Neural crest cell (in vitro differentiated cells): ENCODE measurements around the gene GPR65. TPM values are rescaled to one million over a fixed set of nuclear protein-coding genes. Genes with fewer than 3 reads are reported as not detected.

Experiments
- DNase-seq: peaks from one replicate; pipeline ENCODE4 v3.0.0; 2021; ENCODE audit warnings: low read depth, mixed read lengths, low spot score
- H3K27ac Mint-ChIP-seq: one replicate; pipeline ENCODE4 v1.8.0; 2021; ENCODE audit warnings: mild to moderate bottlenecking, mixed read lengths; ENCODE audit not compliant: unreplicated experiment
- H3K27me3 Mint-ChIP-seq: 2 replicates; pipeline ENCODE4 v1.8.0; 2021; ENCODE audit warnings: low read depth, mild to moderate bottlenecking, mixed read lengths
- H3K36me3 Mint-ChIP-seq: 2 replicates; pipeline ENCODE4 v1.8.0; 2021; ENCODE audit warnings: low read depth, mild to moderate bottlenecking, mixed read lengths
- H3K4me1 Mint-ChIP-seq: 2 replicates; pipeline ENCODE4 v1.8.0; 2021; ENCODE audit warnings: mixed read lengths
- H3K4me3 Mint-ChIP-seq: one replicate; pipeline ENCODE4 v1.8.0; 2021; ENCODE audit warnings: mild to moderate bottlenecking, mixed read lengths
- H3K9me3 Mint-ChIP-seq: 2 replicates; pipeline ENCODE4 v1.8.0; 2021; ENCODE audit warnings: mixed read lengths
- total RNA-seq: library from RNA; stranded (reverse); gene quantifications from 2 replicates; pipeline ENCODE4 v1.2.1, GENCODE V29; 2021
- TF ChIP-seq, protein P1 (sequence below): fragments of 200-600 bp; sonication (generic); conservative IDR thresholded peaks from 2 replicates; pipeline ENCODE4 v1.5.0; 2021; ENCODE audit warnings: antibody characterized with exemption, mild to moderate bottlenecking

The GPR65 gene
- total RNA-seq, 1 donor from 2014 or later: not detected

DNA sequence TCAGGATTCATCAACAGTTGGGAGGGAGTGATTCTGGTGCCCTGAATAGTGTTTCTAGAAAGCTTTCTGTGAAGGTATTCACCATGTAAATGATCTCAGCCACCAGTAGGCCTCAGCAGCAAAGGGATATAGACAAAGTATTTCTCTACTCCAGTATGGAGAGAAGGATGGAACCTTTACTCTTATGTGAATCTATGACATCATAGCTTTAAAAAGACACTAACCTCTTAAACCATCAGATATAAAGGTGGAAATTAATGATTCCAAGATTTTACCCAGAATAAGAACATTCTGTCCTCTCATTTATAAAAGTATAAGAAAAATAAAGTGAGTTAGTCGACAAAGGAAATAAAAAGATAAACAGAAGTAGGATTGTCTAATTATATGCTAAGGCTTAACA, 4.6 kb downstream of the GPR65 start:
- H3K4me1 Mint-ChIP-seq: peaks cover 5% of the 10 kb centered on the region
- TF ChIP-seq, protein P1, sequence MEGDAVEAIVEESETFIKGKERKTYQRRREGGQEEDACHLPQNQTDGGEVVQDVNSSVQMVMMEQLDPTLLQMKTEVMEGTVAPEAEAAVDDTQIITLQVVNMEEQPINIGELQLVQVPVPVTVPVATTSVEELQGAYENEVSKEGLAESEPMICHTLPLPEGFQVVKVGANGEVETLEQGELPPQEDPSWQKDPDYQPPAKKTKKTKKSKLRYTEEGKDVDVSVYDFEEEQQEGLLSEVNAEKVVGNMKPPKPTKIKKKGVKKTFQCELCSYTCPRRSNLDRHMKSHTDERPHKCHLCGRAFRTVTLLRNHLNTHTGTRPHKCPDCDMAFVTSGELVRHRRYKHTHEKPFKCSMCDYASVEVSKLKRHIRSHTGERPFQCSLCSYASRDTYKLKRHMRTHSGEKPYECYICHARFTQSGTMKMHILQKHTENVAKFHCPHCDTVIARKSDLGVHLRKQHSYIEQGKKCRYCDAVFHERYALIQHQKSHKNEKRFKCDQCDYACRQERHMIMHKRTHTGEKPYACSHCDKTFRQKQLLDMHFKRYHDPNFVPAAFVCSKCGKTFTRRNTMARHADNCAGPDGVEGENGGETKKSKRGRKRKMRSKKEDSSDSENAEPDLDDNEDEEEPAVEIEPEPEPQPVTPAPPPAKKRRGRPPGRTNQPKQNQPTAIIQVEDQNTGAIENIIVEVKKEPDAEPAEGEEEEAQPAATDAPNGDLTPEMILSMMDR: no peak
- peaks cover 2% of the 10 kb centered on the region for H3K27me3 Mint-ChIP-seq
- no peak for DNase-seq
- H3K4me3 Mint-ChIP-seq: no peak overlapping the region
- no peaks in the 10 kb centered on the region for H3K9me3 Mint-ChIP-seq
- H3K36me3 Mint-ChIP-seq: no peaks in the 10 kb centered on the region
- H3K27ac Mint-ChIP-seq: no peak overlapping the region

GRCh38 chr14:88010331-88010730, 5.4 kb downstream of the GPR65 start:
- no peaks in the 10 kb centered on the region for H3K36me3 Mint-ChIP-seq

GRCh38 chr14:88012495-88012894, 7.6 kb downstream of the GPR65 start:
- no peak overlapping the region for H3K4me3 Mint-ChIP-seq
- H3K27me3 Mint-ChIP-seq: peaks cover 2% of the 10 kb centered on the region
- TF ChIP-seq, protein P1: no peak
- no peak for DNase-seq
- H3K9me3 Mint-ChIP-seq: no peaks in the 10 kb centered on the region
- H3K4me1 Mint-ChIP-seq: peaks cover 5% of the 10 kb centered on the region
- no peak overlapping the region for H3K27ac Mint-ChIP-seq
- H3K36me3 Mint-ChIP-seq: no peaks in the 10 kb centered on the region

More at GRCh38 chr14:88010331-88010730, 5.4 kb downstream of the GPR65 start:
- no peaks in the 10 kb centered on the region for H3K9me3 Mint-ChIP-seq
- H3K4me1 Mint-ChIP-seq: peaks cover 5% of the 10 kb centered on the region
- no peak for DNase-seq
- H3K27me3 Mint-ChIP-seq: peaks cover 2% of the 10 kb centered on the region
- H3K27ac Mint-ChIP-seq: no peak overlapping the region
- TF ChIP-seq, protein P1: no peak
- no peak overlapping the region for H3K4me3 Mint-ChIP-seq

DNA sequence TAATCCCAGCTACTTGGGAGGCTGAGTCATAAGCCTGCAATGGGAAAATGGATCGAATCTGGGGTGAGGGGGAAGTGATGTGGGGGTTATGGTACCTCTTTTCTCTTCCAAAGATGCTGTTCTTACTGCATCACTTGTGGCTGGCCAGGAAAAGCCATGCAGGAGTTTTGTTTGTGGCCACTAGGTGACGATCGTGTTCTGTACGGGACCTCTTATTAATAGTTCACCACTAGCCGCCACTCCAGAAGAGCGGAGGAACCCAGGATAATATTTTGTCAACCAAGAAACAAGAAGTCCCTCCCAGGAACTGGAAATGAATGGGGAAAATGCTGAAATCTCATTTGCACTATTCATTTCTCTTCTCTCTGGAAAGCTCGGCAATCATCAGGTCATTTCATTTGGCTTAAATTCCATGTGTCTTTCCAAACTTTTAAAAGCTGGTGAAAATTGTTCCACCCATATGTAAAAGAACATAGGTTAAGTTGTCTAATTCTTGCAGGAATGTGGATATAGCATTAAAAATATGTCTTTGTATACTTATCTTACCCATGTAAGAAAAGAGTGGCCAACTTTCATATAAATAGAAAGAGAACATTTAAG, 8.9 kb downstream of the GPR65 start:
- DNase-seq: peak; percentile 63
- TF ChIP-seq, protein P1: peak; percentile 85
- no peak overlapping the region for H3K4me3 Mint-ChIP-seq

GRCh38 chr14:88016768-88017167, 11.8 kb downstream of the GPR65 start:
- TF ChIP-seq, protein P1: no peak
- H3K27ac Mint-ChIP-seq: no peak overlapping the region
- peaks cover 5% of the 10 kb centered on the region for H3K4me1 Mint-ChIP-seq
- H3K36me3 Mint-ChIP-seq: no peaks in the 10 kb centered on the region
- peaks cover 2% of the 10 kb centered on the region for H3K9me3 Mint-ChIP-seq
- H3K4me3 Mint-ChIP-seq: no peak overlapping the region
- DNase-seq: no peak
- H3K27me3 Mint-ChIP-seq: peaks cover 2% of the 10 kb centered on the region

More for the DNA sequence above, 8.9 kb downstream of the GPR65 start:
- Mint-ChIP-seq H3K27ac (no peak overlapping the region), H3K36me3 (no peaks in the 10 kb centered on the region), H3K4me1 (peaks cover 5% of the 10 kb centered on the region), H3K9me3 (no peaks in the 10 kb centered on the region), H3K27me3 (peaks cover 2% of the 10 kb centered on the region)
